Measurements from ENCODE around the gene CTSE. TPM values are rescaled to one million over a fixed set of nuclear protein-coding genes. Genes with fewer than 3 reads are reported as not detected.

CTSE gene
- total RNA-seq, 2 donors from 2014 or later = 0.15 to 0.42 TPM

DNA sequence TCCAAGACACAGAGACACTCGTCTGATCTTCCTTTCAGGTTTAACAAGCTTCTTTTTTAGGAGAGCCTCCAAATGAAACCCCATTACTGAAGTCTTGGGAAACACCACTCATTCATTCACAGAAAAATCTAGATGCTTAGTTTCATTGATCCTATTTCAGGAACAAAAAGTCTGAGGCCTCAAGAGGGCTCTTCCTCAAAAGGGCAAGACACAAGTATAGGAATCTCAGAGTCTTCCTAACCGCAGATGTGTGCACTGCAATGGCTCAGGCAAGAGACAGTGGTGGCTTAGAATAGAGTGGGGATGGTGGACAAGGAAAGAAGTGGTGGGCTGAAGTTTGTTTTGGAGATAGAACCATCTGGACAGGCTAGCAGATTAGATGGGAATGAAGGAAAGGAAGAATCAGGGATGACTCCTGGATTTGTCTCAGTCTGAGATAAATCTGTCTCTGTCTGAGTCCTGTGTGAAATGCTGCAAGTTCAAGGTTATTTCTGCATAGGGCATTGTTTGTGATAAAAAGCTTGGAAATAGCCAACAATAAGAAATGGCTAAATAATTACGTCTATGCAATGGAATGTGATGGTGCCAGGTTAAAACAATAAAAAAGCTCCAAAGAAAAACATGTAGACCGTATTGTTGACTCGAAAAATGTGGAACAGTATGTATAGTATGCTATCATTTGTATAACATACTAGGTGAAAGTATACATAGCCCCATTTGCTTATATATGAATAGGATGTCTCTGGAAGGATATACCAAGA is 8.9 kb upstream of the CTSE start:
- H3K4me3 ChIP-seq (ENCODE audit: low read length) = no peak overlapping the region
- Mint-ChIP-seq H3K4me3 (no peak overlapping the region), H3K27ac (no peak overlapping the region), H3K9me3 (no peaks in the 10 kb centered on the region), H3K36me3 (ENCODE audit: low read depth) (no peaks in the 10 kb centered on the region), H3K4me1 (peaks cover 2% of the 10 kb centered on the region), H3K27me3 (ENCODE audit: insufficient read depth) (peaks cover 16% of the 10 kb centered on the region)
- no peak for DNase-seq
- H3K9ac ChIP-seq (ENCODE audit: extremely low read depth, low read length, poor library complexity, severe bottlenecking) = no peak overlapping the region
- no peaks in the 10 kb centered on the region for H3K4me1 ChIP-seq (ENCODE audit: control insufficient read depth, insufficient read depth, low read length)
- H3K27me3 ChIP-seq (ENCODE audit: control insufficient read depth, insufficient read depth, low read length, poor library complexity, severe bottlenecking) = peaks cover 17% of the 10 kb centered on the region
- TF ChIP-seq, protein P1, sequence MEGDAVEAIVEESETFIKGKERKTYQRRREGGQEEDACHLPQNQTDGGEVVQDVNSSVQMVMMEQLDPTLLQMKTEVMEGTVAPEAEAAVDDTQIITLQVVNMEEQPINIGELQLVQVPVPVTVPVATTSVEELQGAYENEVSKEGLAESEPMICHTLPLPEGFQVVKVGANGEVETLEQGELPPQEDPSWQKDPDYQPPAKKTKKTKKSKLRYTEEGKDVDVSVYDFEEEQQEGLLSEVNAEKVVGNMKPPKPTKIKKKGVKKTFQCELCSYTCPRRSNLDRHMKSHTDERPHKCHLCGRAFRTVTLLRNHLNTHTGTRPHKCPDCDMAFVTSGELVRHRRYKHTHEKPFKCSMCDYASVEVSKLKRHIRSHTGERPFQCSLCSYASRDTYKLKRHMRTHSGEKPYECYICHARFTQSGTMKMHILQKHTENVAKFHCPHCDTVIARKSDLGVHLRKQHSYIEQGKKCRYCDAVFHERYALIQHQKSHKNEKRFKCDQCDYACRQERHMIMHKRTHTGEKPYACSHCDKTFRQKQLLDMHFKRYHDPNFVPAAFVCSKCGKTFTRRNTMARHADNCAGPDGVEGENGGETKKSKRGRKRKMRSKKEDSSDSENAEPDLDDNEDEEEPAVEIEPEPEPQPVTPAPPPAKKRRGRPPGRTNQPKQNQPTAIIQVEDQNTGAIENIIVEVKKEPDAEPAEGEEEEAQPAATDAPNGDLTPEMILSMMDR (conservative IDR thresholded peaks at IDR 0.05) = no peak
- H3K27ac ChIP-seq (ENCODE audit: low read depth, low read length) = no peak overlapping the region
- no peaks in the 10 kb centered on the region for H3K36me3 ChIP-seq (ENCODE audit: control insufficient read depth, insufficient read depth, low read length)
- 88 to 92% methylated on average over 5 of the region's 5 CpGs for WGBS, 2 experiments (ENCODE audit: insufficient coverage in 1 of 2, insufficient read length in 1 of 2)
- no peaks in the 10 kb centered on the region for H3K9me3 ChIP-seq (ENCODE audit: control insufficient read depth, low read length)

DNA sequence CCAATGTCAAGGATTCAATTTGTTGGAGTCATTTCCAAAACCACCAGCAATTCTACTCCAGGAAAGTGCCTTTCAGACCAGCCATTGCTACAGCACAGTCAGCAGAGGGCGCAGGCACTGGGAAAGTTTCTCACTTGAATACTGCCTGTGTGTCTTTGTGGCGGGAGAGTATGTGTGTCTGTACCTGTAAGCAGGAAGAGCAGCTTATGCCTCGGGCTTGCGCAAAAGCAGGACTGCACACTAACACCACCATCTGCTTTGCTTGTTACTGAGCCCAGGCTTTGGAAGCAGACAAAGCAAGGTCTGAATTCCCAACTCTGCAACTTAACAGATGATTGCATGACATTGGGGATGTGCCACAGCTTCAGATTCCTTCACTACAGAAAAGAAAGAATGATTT is 7.0 kb upstream of the CTSE start:
- H3K9ac ChIP-seq (ENCODE audit: extremely low read depth, low read length, poor library complexity, severe bottlenecking) = no peak overlapping the region
- H3K27me3 ChIP-seq (ENCODE audit: control insufficient read depth, insufficient read depth, low read length, poor library complexity, severe bottlenecking) = peaks cover 17% of the 10 kb centered on the region
- H3K4me3 Mint-ChIP-seq = no peak overlapping the region
- TF ChIP-seq, protein P1 (conservative IDR thresholded peaks at IDR 0.05) = peak; percentile 95
- H3K36me3 ChIP-seq (ENCODE audit: control insufficient read depth, insufficient read depth, low read length) = no peaks in the 10 kb centered on the region
- no peak overlapping the region for H3K27ac Mint-ChIP-seq
- H3K27ac ChIP-seq (ENCODE audit: low read depth, low read length) = no peak overlapping the region
- DNase-seq = peak; percentile 91
- no peaks in the 10 kb centered on the region for H3K9me3 ChIP-seq (ENCODE audit: control insufficient read depth, low read length)
- no peaks in the 10 kb centered on the region for H3K4me1 ChIP-seq (ENCODE audit: control insufficient read depth, insufficient read depth, low read length)
- H3K4me1 Mint-ChIP-seq = peaks cover 2% of the 10 kb centered on the region
- no peaks in the 10 kb centered on the region for H3K9me3 Mint-ChIP-seq
- H3K27me3 Mint-ChIP-seq (ENCODE audit: insufficient read depth) = peaks cover 16% of the 10 kb centered on the region
- H3K36me3 Mint-ChIP-seq (ENCODE audit: low read depth) = no peaks in the 10 kb centered on the region
- WGBS, 2 experiments (ENCODE audit: insufficient coverage in 1 of 2, insufficient read length in 1 of 2) = 16% methylated on average over 4 of the region's 4 CpGs; no CpG with 5 or more reads in 1 of the 2 experiments
- no peak overlapping the region for H3K4me3 ChIP-seq (ENCODE audit: low read length)

DNA sequence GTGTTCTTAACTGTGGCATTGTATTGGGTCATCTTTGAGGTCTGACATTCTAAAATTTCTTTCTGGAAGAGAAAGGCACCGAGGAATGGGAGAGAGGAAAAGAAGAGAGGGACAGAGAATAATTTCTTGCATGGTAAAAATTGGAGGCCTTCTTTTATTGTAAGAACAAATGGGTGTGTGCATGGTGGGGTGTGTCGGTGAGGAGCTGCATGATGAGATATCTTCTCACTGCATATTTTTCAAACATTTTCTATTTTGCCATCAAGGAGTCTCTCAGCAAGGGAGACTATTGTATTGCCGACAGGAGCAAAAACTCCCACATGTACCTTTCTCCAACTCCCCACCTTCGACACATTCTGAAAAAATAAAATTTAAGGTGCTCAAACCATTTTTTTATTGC is 6.5 kb upstream of the CTSE start:
- H3K4me3 ChIP-seq (ENCODE audit: low read length) = no peak overlapping the region
- WGBS, 2 experiments (ENCODE audit: insufficient coverage in 1 of 2, insufficient read length in 1 of 2) = 67 to 82% methylated on average over 1 to 4 of the region's 4 CpGs
- H3K9ac ChIP-seq (ENCODE audit: extremely low read depth, low read length, poor library complexity, severe bottlenecking) = no peak overlapping the region
- no peak overlapping the region for H3K27ac ChIP-seq (ENCODE audit: low read depth, low read length)
- TF ChIP-seq, protein P1 (conservative IDR thresholded peaks at IDR 0.05) = no peak
- Mint-ChIP-seq H3K36me3 (ENCODE audit: low read depth) (no peaks in the 10 kb centered on the region), H3K9me3 (no peaks in the 10 kb centered on the region), H3K27ac (no peak overlapping the region), H3K4me1 (peaks cover 2% of the 10 kb centered on the region), H3K4me3 (no peak overlapping the region), H3K27me3 (ENCODE audit: insufficient read depth) (peaks cover 14% of the 10 kb centered on the region)
- H3K4me1 ChIP-seq (ENCODE audit: control insufficient read depth, insufficient read depth, low read length) = no peaks in the 10 kb centered on the region
- no peaks in the 10 kb centered on the region for H3K9me3 ChIP-seq (ENCODE audit: control insufficient read depth, low read length)
- no peak for DNase-seq
- peaks cover 14% of the 10 kb centered on the region for H3K27me3 ChIP-seq (ENCODE audit: control insufficient read depth, insufficient read depth, low read length, poor library complexity, severe bottlenecking)
- no peaks in the 10 kb centered on the region for H3K36me3 ChIP-seq (ENCODE audit: control insufficient read depth, insufficient read depth, low read length)
